Hematopoietic multipotent progenitor cell treated with erythropoietin and hydrocortisone succinate and interleukin-3 and kit ligand, for 4 days (in vitro differentiated cells): ENCODE results near the gene MAP3K4.

ENCODE experiments used
- DNase-seq: peaks from one replicate; pipeline ENCODE4 v3.0.0-alpha.2; 2015

The MAP3K4 gene

DNA sequence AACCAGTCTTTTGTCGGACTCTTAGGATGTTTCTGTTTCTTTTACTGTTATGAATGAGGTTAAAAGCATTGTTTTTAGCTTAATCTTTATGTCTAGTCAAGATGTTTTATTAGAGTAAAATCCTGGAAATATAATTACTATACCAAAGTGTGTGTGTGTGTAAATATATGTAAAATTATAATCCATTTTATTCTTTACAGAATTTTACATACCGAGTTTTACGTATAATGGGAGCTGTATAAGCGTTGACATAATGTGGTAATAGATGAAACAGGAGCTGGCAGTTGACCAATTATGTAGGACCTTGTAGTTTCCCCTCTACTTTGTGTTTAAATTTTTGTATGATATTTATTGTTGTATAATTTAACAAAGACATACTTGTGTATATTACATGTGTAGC lies 16.7 kb downstream of the MAP3K4 start:
- DNase-seq = no peak

GRCh38 chr6:161009991-161010390 lies 18.4 kb downstream of the MAP3K4 start:
- DNase-seq = no peak

GRCh38 chr6:161010418-161010817 lies 18.8 kb downstream of the MAP3K4 start:
- no peak for DNase-seq

DNA sequence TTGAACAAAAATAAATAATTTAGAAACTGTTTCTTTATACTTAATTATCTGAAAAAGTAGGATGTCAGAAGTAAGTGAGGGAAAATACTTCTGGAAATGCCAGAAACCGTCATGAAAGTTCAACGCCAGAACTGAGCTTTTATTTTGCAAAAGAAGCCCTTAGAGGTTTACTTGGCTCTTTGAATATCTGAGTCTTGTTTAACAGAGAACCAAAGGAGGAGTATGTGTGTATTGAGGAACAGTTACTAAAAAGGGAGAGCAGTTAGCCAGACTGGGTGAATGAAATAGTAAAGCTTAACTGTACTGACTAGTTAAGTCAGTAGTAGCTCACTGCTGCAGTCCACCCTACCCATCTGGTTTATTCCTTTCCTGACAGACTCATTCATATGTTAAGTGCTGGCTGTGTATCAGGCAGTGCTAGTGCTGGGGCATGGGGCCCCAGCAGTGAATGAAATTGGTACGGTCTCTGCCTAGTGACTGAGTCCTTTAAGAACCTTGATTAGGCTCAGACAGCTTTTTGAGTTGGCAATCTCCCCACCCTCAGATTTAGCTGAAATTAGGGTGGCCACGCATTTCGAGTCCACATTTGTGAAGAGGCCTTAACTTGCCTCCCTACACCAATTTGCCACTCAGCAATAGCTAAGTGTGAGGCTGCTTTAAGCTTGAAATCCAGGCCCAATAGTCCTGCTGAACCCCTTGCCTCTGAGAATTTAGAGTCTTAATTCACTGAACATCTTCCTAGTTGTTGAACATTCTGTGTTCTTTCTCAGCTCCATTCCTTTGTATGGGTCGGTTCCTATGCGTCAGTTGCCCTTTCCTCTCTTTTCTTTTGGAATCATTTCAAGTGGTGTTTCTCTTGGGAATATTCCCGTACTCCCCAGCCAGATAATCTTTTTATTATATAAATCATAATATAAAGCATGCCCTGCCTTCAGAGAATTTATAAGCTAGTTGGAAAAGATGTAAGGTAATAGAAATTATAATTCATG lies 20.2 kb downstream of the MAP3K4 start:
- no peak for DNase-seq

- peak; percentile 62 for DNase-seq
Observed at GRCh38 chr6:161013695-161014094, 22.1 kb downstream of the MAP3K4 start.

DNA sequence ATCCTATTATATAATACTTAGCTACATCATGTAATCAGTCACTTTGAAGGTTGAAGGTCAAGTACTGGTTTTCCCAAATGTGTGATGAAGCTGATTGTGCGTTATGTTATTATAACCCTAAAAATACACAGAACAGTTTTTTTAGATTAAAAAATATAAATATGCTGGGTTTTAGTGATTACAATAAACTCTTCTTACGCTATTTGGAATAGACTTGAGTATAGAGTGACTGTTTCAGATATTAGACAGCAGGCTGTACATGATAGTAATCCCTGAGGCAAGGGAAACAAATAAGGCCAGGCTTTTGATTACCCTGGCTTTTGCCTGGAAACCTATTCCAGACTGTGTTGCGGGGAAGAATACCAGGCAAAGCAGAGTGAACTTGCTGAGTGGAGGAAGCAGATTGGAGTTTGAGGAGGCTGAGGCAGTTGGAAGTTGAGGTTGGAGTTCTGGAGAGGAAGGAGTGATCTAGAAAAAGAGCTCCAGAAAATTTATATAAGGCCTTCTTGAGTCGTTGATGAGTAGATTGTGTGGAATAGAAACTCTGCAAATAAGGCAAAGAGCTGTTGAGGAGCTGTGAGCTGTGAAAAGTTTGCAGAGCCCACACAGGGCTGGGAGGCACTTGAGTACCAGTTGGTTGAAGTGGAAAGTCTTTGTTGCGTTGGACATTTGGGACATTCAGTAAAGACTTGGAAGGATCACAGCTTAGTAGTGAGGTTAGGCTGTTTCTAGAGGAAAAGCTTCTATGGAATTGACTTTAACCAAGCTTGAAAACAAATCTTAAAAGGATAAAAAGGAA lies 26.4 kb downstream of the MAP3K4 start:
- no peak for DNase-seq

- no peak for DNase-seq
Observed at GRCh38 chr6:161019324-161019839, 27.8 kb downstream of the MAP3K4 start.

DNA sequence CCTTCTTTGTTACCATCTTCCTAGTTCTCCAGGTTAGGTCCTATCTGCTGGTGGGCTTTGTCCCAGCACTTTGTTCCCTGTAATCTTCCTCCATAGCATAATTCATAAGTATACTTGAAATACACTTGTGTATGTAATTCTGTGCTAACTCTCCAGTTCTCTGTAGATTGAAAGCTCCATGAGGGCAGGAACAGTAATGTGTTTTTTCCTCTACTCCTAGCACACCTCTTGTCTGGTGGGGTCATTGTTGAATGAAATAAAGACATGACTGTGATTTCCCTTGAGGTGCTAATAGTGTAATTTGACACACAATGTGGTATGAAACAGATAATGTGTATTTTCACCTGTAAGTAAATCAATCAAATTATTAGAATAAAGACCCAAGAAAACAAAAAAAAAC lies 30.0 kb downstream of the MAP3K4 start:
- no peak for DNase-seq

DNA sequence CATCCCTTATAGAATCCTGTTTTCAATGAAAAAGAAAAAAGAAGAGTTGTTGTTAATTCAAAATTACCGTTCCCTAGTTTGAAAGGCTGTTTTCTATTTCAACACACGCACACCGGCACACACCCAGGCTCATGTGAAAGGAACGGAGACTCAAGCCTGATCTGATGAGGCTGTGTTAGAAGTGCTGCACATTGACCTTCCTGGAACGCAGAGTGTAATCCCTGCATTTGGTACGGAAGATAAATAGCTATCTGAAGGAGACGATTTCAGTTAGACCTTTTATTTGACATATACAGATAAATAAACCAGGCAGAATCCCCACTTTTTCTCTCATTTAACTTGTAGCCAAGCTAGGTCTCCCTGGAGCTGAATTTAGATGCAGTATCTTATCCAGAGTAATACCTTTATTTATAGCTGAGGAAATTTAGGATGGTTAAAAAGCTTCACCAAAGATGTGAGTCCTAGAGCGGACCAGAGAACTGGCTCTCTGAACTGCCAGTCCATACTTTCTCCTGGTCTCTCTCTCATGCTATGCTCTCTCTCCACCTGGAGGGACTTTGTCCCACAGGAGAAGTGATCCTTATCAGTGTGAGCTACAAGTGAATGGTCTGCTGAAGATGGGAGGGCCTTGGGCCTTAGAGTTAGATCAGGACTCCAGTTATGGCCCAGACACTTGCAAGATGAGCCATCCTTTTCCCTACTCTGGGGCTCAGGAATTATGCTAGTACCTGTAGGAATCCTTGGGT lies 30.6 kb downstream of the MAP3K4 start:
- DNase-seq = no peak

GRCh38 chr6:161023316-161023715 lies 31.7 kb downstream of the MAP3K4 start:
- DNase-seq = no peak

DNA sequence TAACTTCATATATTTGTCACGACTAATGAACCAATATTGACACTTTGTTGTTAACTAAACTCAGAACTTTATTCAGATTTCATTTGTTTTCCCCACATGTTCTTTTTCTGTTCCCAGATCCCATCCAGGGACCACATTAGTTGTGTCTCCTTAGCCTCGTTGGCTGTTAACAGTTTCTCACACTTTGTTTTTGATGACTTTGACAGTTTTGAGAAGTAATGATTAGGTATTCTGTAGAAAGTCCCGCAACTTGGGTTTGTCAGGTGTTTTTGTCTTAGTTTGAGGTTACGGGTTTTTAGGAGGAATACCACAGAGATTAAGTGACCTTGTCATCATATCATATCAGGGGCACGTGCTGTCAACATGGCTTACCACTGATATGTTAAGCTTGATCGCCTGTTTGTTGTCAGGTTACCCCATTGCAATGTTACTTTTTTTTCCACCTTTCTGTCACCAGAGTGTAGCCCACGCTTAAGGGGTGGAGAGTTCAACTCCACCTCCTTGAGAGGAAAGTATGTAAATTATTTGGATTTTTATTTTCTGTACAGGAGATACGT lies 32.9 kb downstream of the MAP3K4 start:
- DNase-seq = no peak

GRCh38 chr6:161027385-161027784 lies 35.8 kb downstream of the MAP3K4 start:
- peak; percentile 25 for DNase-seq

DNA sequence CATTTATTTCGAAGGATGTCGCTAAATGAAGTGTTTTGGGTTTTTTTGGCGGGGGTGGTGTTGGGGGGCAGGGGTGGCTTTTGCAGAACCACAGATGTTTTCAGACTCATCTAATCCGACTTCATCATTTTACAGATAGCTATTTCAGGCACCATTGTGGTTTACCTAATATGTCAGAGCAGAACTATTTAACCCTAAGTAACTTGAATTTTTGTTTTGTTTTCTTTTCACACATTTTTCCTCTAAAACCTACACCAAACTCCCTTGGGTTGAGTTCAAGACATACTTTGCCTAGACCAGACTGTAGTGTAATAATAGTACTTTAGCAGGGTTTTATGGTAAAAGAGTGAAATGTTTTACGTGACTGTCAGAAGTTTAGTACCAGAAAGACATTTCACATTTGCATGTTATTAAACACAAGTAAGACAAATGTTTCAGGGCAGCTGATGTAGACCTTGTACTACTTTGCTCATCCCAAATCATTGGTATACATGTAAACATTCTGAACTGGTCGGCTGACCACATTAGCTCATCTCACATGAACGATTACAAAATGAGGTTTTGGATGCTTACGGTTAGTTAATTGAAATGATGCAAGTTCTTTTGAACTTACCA lies 37.7 kb downstream of the MAP3K4 start:
- peak; percentile 20 for DNase-seq

GRCh38 chr6:161031721-161032495 lies 40.3 kb downstream of the MAP3K4 start:
- DNase-seq = no peak

GRCh38 chr6:161033667-161034066 lies 42.1 kb downstream of the MAP3K4 start:
- DNase-seq = peak; percentile 18

DNA sequence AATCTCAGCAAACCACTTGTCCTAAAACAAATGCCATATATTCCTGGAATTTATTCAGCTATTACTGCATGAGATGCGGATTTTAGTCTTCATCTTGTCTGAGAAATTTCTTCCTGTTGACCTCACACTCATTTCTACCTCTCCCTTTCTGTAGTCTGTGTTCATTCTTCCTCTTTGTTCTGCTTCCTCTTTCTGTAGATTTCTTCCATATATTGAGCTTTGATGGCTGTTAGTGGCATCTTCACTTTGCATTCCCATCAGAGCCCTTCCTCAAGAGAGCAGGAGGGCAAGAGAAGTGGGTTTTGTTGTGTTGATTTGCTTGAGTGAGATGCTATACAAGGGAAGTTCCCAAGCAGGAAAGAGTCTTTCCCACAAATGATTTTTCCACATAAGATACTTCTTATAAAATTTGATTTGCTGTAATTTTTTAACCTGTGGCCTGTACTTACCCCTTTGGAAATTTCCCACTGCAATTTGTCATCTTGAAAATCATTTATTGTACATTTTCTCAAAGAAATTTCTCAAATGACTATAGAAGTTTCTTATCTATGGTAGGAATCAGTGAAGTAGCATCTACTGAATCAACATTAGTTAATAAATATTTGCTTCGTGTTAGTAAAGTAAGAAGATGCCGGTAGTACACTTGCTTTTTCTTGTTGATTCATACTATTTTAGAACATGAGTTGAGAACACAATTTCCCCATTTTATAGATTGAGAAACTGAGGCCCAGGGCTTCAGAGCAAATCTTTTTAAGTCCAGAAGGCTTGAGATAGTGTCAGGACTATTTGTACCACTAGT lies 43.8 kb downstream of the MAP3K4 start:
- DNase-seq = peak; percentile 37

GRCh38 chr6:161035981-161036263 lies 44.4 kb downstream of the MAP3K4 start:
- DNase-seq = no peak

- no peak for DNase-seq
Observed at GRCh38 chr6:161037873-161038228, 46.3 kb downstream of the MAP3K4 start.

GRCh38 chr6:161038229-161039031 lies 46.9 kb downstream of the MAP3K4 start:
- no peak for DNase-seq

- DNase-seq = no peak
Observed at GRCh38 chr6:161041274-161041673, 49.7 kb downstream of the MAP3K4 start.
